Amniotic epithelial cell (primary cell): ENCODE measurements around the gene SMG5.
A peak's percentile ranks its signal among the peaks of the same experiment; 100 is the strongest.

Experiments
- DNase-seq: peaks from one replicate; pipeline ENCODE4 v3.0.0-alpha.2; 2010; ENCODE audit warnings: low read depth

The SMG5 gene

DNA sequence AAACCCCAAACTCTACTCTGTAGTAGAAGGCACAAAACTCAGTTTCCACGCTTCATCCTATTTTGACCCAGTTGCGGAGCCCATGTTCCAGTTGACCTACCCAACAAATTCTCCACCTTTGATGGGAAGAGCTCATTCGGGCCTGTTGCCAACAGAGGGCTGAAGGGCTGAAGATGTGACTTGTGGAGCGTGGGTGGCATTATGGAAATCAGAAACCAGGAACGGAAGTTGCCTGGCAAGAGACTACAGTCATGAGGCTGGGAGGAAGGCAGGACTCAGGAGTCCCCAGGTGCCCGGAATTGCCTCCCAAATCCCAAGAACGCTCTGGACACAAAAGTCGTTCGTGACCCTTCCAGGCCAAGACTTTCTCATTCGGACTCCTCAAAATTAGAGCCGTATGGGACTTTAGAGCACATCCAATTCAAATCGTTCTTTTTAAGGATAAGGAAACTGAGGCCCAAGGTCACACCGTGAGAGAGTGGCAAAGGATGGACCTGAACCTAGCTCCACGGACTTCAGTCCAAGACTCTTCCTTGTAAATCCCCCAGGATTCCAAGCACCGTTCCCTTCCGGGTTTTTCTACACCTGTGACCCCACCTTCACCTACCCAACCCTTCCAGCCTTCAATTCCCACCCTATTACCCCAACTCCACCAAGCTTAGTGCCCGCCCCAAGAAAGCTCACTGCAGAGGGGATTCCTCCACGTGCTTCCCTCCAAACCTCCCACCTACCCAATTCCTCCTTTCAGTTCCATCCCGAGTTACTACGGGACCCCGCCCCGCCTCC lies 739 bp downstream of the SMG5 start:
- no peak for DNase-seq

DNA sequence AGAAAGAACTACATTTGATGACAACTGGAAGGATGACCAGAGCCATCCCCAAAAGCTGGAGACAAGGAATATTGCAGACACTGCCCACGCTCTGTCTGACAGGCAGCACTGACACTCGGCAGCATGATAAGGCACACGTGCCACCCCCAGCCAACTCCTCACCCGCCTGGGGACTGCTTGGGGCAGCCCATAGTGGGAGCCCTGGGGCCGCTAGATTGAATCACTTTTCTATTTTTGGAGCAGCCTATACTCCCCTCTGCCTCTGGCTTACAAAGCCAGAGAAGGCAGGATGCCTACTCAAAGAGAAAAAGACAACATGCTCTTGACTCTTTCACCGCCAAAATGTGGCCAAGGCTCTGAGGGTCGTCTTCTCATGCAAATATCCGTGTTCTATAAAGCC lies 1.3 kb downstream of the SMG5 start:
- DNase-seq = peak; percentile 31

DNA sequence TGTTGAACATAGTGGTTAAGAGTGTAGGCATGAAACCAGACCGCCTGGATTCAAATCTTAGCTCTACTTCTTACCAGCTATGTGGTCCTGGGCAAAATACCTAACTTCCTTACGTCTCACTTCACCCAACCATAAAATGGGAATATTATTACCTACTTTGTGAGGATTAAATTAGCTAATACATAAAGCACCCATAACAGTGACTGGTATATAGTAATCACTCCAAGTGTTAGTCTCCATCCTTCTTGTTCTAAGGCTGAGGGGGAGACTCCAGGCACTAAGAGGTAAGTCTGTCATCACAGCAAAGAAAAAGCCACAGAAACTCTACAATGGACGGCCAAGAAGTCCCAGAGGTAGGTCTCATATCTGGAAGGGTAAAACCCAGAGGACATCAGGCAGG lies 2.8 kb downstream of the SMG5 start:
- no peak for DNase-seq

DNA sequence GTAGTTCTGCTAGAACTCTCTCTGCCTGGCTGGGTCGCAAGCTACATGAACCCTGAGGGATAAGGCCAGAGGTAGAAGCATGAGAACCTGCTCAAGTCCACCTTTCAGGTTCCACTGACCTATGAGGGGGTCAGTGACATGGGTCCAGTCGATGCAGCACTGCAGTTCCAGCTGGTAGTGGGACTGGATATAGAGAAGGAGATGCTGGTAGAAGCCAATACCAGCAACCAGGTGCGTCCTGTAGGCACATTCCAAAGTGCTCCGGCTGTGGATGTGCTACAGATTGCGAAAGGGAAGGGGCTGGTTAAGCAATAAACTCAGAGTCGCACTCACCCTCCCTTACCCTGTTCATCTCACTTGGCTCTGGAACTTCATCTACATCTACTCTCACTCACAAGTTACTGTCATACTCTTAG lies 5.7 kb downstream of the SMG5 start:
- peak; percentile 80 for DNase-seq

DNA sequence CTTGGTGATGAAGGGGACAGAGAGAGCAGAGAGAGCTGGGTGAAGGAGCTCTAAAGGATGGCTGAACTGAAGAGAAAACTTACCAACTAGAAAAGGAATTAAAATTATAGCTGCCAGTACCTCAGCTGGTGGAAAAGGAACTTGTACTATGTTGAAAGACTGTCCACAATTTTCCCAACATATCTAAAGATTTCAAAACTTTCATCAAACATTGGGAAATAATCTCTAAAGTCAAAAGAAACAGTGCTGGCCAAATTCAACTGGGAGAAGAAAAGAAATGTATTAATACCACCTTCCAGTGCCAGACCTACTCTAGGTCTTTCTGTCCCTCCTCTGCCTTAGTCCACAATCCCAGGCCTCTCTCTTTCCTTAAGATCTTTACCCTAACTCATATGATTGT lies 6.1 kb downstream of the SMG5 start:
- DNase-seq = peak; percentile 82

DNA sequence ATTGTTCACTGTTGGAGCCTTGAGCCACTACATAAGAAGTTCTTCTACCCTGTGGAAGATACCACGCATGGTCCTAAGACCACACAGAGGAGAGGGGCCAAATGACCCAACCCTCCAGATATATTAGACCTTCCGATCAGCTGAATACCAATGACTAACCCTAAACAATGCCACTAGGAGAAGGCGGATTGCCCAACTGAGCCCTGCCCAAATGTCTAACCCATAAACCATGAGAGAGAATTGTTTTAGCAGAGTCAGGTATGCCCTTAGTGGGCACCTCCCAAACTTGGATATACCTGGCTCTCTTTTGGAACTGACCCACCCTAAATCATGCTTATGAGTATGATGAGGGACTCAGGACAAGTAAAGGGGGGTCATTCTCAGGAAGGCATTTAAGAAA lies 12.3 kb downstream of the SMG5 start:
- no peak for DNase-seq

DNA sequence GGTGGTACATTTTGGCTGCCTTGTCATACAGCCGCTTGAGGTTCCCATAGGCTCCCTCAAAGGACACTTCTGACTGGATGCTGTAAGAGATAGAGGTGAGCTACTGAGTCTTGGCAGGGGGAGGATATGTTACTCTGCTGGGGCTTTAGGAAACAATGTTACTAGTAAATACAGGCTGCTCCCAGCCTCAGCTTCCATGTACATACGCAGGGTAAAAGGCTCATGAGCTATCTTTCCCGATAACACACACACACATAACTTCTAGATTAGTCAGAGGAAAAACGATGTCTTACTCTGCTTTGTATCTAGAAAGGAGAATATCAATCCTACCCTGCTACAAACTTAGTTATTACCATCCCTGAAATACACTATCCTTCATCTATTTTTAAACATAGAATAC lies 14.3 kb downstream of the SMG5 start:
- peak; percentile 85 for DNase-seq

DNA sequence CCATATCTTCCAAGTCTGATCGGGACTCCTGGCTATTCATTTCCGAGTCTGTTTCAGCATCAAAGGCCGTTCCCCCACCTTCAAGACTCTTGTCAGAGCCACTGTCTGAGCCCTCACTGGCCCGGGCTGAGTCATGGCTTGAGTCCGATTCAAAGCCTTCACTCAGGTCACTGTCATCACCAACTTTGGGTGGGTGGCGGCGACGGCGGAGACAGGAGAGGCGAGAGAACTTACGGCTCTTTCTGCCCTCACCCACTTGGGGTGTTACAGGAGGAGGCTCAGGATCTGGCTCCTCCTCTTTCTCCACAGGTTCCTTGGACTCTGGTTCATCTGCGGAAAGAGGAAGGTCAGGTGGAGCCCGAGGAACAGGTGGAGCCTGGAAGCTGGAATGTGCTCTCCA lies 16.6 kb downstream of the SMG5 start:
- DNase-seq = no peak

DNA sequence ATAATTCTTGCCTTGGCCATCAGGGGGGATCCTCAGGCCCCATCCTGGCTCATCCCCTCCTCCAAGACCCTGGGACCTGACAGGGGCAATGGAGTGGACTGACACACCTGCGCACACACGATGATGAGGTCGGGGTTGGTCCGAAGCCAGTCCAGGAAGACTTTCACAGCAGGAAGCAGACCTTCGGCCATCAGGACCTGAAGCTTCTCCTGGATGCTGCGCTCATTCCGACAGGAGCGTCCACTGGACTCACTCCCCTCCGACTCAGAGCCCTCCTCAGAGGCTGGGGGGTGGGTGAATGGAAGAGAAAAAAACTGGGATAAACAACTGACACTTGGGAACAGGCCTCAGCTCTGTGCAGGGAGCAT lies 19.4 kb downstream of the SMG5 start:
- no peak for DNase-seq

DNA sequence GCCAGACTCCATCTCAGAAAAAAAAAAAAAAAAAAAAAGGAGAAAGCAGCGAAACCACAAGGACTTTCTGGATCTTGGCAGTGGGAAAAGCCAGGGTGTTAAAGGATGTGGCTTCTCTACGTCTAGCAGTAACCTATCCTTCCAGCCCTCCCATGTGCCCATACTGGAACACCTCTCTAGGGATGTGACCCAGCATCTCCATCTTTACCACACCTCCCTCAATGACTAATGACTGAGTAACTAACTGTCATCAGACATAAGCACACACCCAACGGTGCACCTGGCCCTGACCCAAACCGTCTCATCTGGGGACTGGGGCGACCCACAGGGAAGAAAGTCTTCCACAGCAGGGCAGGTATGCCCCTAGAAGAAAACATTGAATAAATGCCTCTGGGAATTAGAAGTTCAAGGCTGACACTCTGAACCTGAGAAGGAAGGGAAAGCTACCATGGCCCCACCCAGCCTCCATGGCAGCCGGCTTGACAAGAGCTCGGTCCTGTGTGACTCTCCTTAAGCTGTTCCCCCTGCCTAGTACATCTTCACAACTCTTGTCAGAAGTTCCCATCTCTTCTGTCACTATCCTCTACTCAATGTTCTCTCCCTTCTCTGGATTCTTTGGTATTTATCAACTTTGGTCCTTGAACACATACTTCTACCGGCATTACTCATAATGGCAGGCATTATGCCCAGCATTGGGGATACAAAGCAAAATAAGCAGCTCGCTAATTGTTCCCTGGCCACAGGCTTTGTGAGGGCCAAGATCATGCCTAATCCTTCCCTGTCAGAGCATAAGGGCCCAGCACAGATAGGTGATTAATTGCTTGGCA lies 20.0 kb downstream of the SMG5 start:
- peak; percentile 45 for DNase-seq

DNA sequence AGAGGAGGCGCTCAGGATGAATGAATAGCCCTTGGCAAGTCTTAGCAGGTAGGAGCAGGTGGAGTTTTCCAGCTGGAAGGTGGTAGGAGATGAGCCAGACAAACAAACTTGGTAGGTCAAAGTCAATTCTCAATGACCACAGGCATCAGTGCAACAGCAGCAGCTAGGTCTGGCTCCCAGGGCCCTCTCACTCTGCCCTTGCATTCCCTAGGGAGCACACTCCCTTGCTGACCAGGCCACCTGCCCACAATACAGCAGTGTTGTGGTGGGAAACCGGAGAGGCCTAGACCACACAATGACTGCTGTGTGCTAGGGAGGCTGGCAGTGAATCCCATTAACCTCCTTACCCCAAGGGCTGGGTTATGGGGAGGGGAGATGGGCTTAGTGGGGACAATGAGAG lies 21.7 kb downstream of the SMG5 start:
- no peak for DNase-seq

DNA sequence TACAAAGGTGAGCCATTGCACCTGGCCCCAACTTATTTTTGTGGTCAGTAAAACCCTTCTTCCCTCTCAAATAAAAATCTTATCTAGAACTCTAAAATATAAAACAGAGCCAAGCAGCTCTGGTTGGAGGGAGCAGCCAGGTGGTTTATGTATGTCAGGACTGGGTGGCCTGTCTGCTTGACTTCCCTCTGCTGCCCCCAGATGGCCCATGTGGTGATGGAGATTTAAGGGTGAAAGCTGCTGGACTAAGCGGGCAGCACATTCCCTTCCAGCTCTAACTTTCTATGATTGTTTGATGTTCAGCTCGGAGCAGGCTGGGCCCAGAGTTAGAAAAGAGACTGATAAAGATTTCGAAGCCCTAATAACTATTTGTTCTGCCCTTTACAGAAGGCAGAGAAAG lies 22.8 kb downstream of the SMG5 start:
- no peak for DNase-seq

DNA sequence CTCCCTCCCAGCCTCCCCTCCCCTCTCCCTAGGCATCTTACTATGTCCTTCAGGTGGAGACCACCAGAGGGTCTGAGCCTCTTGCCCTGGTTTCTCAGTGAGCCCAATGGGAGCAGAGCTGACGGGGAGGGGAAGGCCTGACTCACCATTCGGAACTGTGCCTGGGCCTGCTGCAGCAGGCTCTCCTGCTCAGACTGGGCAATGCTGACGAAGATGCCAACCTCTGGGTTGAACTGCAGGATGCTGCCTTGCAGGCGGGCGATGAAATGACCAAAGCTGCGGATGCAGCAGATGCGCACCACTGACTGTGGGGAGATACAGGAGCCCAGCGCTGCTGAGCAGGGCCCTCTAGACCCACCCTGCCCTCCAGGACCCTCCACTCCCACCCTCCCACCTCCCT lies 23.8 kb downstream of the SMG5 start:
- no peak for DNase-seq

DNA sequence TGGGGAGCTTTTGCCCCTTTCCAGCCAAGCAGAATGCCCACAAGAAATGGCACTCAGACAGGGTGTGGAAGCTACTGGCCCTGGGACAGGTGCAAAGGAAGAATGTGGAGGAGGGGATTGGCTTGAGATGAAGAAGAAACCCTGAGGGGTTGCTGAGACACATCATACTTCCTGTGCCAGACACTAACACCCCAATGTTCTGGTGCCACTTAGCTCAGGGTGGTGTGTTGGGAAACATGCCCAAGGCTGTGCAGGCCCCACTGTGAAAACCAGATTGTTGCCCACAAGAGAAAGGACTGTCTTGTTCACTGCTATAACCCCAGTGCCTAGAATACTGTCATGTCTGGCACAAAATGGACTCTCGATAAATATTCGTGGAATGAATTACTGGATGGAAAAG lies 24.9 kb downstream of the SMG5 start:
- DNase-seq = no peak

DNA sequence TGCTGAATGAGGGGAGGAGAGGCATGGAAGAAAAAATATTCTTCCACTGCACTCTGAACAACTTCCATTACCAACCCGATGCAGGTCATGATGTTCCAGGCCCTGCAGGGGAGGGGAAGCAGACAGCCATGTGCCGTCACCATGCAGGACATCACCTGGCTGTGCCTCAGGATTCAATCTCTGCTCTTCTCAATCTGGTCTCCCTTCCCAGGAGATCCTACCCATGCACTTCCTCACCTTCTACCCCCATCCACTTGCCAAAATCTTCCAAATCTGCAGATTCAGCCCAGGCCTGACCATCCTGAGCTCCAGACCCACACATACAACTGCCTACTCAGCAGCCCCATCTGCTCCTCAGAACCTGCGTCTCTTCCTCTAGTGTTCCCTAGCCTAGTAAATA lies 29.0 kb downstream of the SMG5 start:
- DNase-seq = no peak

DNA sequence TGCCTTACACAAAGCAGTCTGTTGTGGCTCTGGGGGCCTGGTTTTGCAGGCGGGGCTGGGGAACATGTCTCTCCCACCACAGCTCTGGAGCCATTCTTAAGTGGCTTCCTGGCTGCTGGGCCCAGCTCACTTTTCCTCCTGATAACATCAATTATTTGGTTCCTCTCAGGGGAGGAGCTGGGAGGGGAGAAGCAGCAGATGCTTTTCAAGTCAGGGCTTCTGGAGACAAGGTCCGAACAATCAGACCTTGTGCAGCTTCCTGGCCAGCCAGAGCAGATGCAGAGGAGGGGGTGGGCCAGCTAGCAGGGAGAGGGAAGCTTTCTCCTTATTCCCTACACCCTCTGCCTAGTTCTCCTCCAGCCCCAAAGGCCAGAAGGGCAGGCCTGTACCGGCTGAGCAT lies 31.1 kb downstream of the SMG5 start:
- DNase-seq = no peak

DNA sequence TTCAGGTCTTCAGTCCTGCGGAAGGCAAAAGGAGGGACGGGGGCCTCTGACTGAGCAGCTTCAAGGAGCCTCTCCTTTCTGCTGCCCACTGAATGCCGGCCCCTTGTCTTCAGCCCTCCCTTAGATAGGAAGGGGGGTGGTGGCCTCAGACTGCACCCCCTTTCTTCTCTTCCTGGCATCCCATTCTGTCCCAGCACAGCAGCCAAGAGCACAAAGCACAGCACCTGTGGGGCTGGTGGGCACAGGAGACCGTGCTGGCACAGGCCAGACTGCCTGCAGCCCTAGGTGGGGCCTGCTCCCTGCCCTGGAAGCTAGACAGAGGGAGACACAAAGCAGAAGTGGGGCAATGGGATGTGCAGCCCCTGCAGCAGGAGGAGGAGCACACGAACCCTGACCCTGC lies 33.0 kb downstream of the SMG5 start:
- DNase-seq = no peak

DNA sequence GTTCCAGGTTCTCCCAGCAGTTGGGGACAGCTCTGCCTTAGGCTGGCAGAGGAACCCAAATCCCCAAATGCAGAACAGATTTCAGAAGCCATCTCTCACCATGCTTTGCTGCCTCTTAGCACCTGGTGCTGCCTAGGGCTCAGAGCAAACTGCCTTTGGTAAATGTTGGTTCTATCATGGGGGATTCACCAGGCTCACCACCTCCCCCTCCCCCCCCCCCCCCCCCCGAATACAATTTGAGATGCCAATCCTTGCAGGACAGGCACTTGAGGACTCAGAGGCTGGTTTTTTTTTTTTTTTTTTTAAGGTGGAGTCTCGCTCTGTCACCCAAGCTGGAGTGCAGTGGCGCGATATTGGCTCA lies 34.3 kb downstream of the SMG5 start:
- DNase-seq = no peak

DNA sequence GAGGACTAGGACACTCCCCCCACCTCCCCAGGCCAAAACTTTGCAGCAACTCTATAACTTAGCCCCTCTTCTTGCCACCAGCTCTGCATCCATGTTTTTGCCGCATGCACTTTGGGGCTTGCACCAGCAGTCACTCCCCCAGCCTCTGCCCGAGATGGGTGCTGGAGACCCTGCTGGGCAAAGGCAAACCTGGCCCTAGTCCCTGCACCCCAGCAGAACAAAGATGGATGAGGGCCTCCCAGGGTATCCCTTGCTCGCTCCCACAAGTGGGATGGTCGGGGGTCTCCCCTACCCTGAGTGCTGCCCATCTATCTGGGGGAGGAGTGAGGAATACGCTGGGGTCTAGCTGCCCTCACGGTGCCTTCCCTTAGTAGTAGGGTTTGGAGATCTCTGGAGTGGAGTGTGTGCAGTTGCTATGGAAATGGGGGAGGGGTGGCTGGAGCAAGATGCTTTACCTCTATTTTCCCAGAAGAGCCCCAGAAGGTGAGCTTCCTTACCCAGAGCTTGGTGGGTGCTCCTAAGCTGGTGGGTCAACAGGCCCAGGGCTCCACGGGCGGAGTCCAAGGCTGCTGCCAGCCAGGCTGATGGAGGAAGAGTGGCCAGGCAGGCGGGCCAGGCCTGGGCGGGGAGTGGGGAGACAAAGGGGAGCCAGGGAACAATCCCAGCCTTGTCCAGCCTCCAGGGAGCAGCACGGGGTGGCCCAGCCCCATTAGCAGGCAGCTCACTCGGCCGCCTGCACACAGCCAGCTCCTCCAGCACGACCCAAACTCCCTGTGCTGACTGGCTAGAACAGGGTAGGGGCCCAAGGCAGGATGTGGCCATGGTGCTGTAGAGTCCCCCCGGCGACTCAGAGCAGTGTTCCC lies 34.9 kb downstream of the SMG5 start, which contains the start of gene PAQR6:
TSS of gene PAQR6 (minus strand) at position 597 of the 863 bp plus-strand sequence. CDS start 1,325 bp downstream, outside the sequence.
- DNase-seq = no peak

DNA sequence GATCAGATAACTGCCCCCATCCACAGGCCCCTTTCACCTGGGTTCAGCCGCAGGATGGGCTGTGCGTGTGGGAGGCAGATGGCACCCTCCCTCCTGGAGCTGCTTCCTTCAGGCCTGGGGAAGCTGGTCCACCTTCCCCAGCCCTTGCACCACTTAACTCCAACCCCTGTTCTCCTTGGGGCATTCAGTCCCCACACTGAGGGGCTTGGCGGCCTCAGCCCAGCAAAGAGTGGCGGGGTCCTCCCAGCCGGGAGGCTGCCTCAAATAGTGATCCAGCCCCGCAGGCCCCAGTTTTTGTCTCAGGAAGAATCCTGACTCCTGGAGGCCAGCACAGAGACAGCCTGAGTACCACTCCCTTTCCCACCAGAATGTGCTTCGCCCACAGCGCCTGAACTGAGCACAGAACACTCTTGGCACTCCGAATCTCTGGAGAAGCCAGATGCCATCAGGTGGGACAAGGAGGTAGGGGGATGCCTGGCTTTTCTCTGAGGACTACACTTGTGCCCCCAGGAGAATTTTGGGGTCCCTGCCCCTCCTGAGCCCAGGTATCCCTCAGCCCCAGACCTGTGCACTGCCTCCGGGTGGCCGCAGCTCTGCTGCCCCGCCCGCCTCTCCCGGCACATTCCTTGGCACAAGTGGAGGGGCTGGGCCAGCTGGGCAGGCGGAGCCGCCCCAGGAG lies 35.7 kb downstream of the SMG5 start:
- no peak for DNase-seq

DNA sequence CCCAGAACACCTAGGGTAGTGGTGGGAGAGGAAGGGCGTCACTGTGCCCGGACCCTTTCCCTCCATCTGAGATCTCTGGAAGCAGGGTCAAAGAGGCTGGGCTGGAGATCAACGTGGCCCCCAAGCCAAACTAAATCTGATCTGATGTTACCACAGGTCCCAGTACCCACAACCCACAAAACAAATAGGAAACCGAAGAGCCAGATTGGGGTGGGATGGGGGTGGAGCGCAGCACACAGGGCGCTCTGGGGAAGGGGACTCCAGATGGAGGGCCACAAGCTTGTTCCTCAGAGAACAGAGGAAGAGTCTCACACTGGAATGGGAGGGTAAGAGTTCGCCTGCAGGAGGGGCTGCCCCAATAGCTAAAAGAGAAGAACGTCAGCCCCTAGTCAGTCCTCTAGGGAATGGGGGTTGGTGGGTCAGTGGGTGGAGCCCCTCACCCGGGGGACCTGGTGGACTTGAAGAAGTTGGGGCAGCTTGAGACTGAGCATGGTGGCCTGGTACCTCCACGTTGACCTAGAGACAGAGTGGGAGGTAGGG lies 36.3 kb downstream of the SMG5 start:
- DNase-seq = no peak
